IMR-90 (cell line): ENCODE measurements around the gene RANBP3. TPM values are rescaled to one million over a fixed set of nuclear protein-coding genes. Genes with fewer than 3 reads are reported as not detected.

ENCODE experiments used
- ATAC-seq: fragments of 200-7000 bp; cut with Tn5 transposase; 2 replicates; pipeline ENCODE4 v1.9.1; 2020; ENCODE audit warnings: low read depth, mild to moderate bottlenecking, moderate library complexity
- BruUV-seq: library from RNA; stranded (reverse); fragments of 400-500 nt; replicated peaks from 2 replicates; lab custom pipeline; 2021; lab: Mats Ljungman, UMichigan
- CTCF ChIA-PET: fragments of 300-600 bp; formaldehyde crosslinking; extraction: SDS; loops from one replicate; lab custom pipeline; 2021; ENCODE audit warnings: antibody characterized with exemption; lab: Yijun Ruan, JAX
- POLR2A ChIA-PET: fragments of 300-600 bp; sonication (Branson Sonifier 250); formaldehyde crosslinking; loops from one replicate; lab custom pipeline; 2022; ENCODE audit warnings: antibody characterized with exemption; ENCODE audit not compliant: unreplicated experiment; lab: Charles Lee
- DNase-seq: peaks from one replicate; pipeline ENCODE4 v3.0.0; 2013
- H2AFZ ChIP-seq: replicated peaks from 2 replicates; pipeline ENCODE3; 2013; ENCODE audit warnings: low read length, mild to moderate bottlenecking; ENCODE audit not compliant: poor library complexity
- H2AK5ac ChIP-seq: 2 replicates; pipeline ENCODE4 v1.6.1; 2013; ENCODE audit warnings: low read depth, low read length, inconsistent platforms
- H2AK9ac ChIP-seq: replicated peaks from 2 replicates; pipeline ENCODE3; 2013; ENCODE audit warnings: mild to moderate bottlenecking, low read depth, low read length, moderate library complexity; ENCODE audit not compliant: poor library complexity
- H2BK120ac ChIP-seq: 2 replicates; pipeline ENCODE4 v1.6.1; 2013; ENCODE audit warnings: low read depth, low read length, inconsistent platforms
- H2BK15ac ChIP-seq: 3 replicates; pipeline ENCODE4 v1.6.1; 2013; ENCODE audit warnings: low read depth, low read length, inconsistent platforms
- H2BK20ac ChIP-seq: 2 replicates; pipeline ENCODE4 v1.6.1; 2013; ENCODE audit warnings: low read depth, mild to moderate bottlenecking, inconsistent platforms, low read length, moderate library complexity
- H2BK5ac ChIP-seq: 2 replicates; pipeline ENCODE4 v1.6.1; 2013; ENCODE audit warnings: mild to moderate bottlenecking, low read depth, low read length, inconsistent platforms; ENCODE audit not compliant: poor library complexity, severe bottlenecking
- H3K14ac ChIP-seq: replicated peaks from 2 replicates; pipeline ENCODE4 v1.6.1; 2013; ENCODE audit warnings: low read depth, low read length, inconsistent platforms
- H3K18ac ChIP-seq: 2 replicates; pipeline ENCODE4 v1.6.1; 2013; ENCODE audit warnings: low read depth, low read length, control low read depth
- H3K23ac ChIP-seq: 2 replicates; pipeline ENCODE4 v1.6.1; 2013; ENCODE audit warnings: low read depth, low read length, inconsistent platforms
- H3K27ac ChIP-seq: 2 replicates; pipeline ENCODE4 v1.5.1; 2013; ENCODE audit warnings: mild to moderate bottlenecking, control low read depth, low read length; ENCODE audit not compliant: insufficient read depth
- H3K27me3 ChIP-seq: 2 replicates; pipeline ENCODE4 v1.6.1; 2013; ENCODE audit warnings: low read length; ENCODE audit not compliant: control insufficient read depth, insufficient read depth
- H3K36me3 ChIP-seq: 2 replicates; pipeline ENCODE4 v1.6.1; 2013; ENCODE audit warnings: low read length, mixed read lengths; ENCODE audit not compliant: control insufficient read depth, insufficient read depth
- H3K4ac ChIP-seq: 2 replicates; pipeline ENCODE4 v1.6.1; 2013; ENCODE audit warnings: low read depth, low read length, inconsistent platforms
- H3K4me1 ChIP-seq: 2 replicates; pipeline ENCODE4 v1.6.1; 2013; ENCODE audit warnings: low read length, mixed read lengths; ENCODE audit not compliant: control insufficient read depth, insufficient read depth
- H3K4me2 ChIP-seq: 2 replicates; pipeline ENCODE4 v1.6.1; 2013; ENCODE audit warnings: low read depth, mild to moderate bottlenecking, control low read depth, low read length, moderate library complexity
- H3K4me3 ChIP-seq: 2 replicates; pipeline ENCODE4 v1.5.1; 2013; ENCODE audit warnings: low read depth, mild to moderate bottlenecking, control low read depth, low read length, moderate library complexity; ENCODE audit not compliant: insufficient read depth
- H3K56ac ChIP-seq: 2 replicates; pipeline ENCODE4 v1.6.1; 2013; ENCODE audit warnings: low read length, inconsistent platforms; ENCODE audit not compliant: insufficient read depth; ENCODE audit errors: extremely low read depth
- H3K79me1 ChIP-seq, 2 experiments: 2 replicates each; pipeline ENCODE4 v1.6.1; 2013; ENCODE audit warnings: low read length in 2 of 2, inconsistent platforms in 1 of 2, low read depth in 1 of 2
- H3K9ac ChIP-seq: 2 replicates; pipeline ENCODE4 v1.6.1; 2013; ENCODE audit warnings: low read depth, low read length, control low read depth
- H3K9me1 ChIP-seq: 2 replicates; pipeline ENCODE4 v1.6.1; 2013; ENCODE audit warnings: low read length, inconsistent platforms; ENCODE audit not compliant: insufficient read depth
- H3K9me3 ChIP-seq: 2 replicates; pipeline ENCODE4 v1.6.1; 2013; ENCODE audit warnings: low read length; ENCODE audit not compliant: control insufficient read depth, insufficient read depth
- H4K20me1 ChIP-seq: 2 replicates; pipeline ENCODE4 v1.6.1; 2013; ENCODE audit warnings: low read length, inconsistent platforms; ENCODE audit not compliant: insufficient read depth
- H4K5ac ChIP-seq: 2 replicates; pipeline ENCODE4 v1.6.1; 2013; ENCODE audit warnings: mild to moderate bottlenecking, low read depth, low read length, control low read depth
- H4K8ac ChIP-seq, 2 experiments: 2 replicates each; pipeline ENCODE4 v1.6.1; 2013; ENCODE audit warnings: low read depth in 2 of 2, low read length in 2 of 2, control low read depth in 1 of 2, inconsistent platforms in 1 of 2
- H4K91ac ChIP-seq: 2 replicates; pipeline ENCODE4 v1.6.1; 2013; ENCODE audit warnings: low read depth, low read length, inconsistent platforms; ENCODE audit not compliant: insufficient read depth
- BHLHE40 ChIP-seq: fragments of 150-350 bp; IDR thresholded peaks from 2 replicates; pipeline ENCODE4 v1.6.1; 2016; ENCODE audit warnings: mild to moderate bottlenecking, low read depth, low read length
- CHD1 ChIP-seq: IDR thresholded peaks from 2 replicates; pipeline ENCODE4 v1.6.1; 2012; ENCODE audit warnings: low read depth, low read length, improper control_type of control experiment
- NFE2L2 ChIP-seq: fragments of 150-350 bp; IDR thresholded peaks from 2 replicates; pipeline ENCODE4 v1.6.1; 2016; ENCODE audit warnings: low read depth, mild to moderate bottlenecking, low read length
- POLR2A ChIP-seq: IDR thresholded peaks from 2 replicates; pipeline ENCODE4 v1.6.1; 2012; ENCODE audit warnings: mild to moderate bottlenecking, low read depth, low read length
- USF2 ChIP-seq: fragments of 150-350 bp; IDR thresholded peaks from 2 replicates; pipeline ENCODE4 v1.6.1; 2017; ENCODE audit warnings: mild to moderate bottlenecking, antibody characterized with exemption, low read length, low read depth
- WGBS, 2 experiments: methylation state at CpG; one replicate each; pipeline versions ENCODE4 v1.1.5 to v1.1.7; 2013; ENCODE audit warnings: missing lambda C conversion rate in 2 of 2; ENCODE audit not compliant: insufficient read length in 1 of 2; ENCODE audit errors: extremely low coverage in 2 of 2; 5-methylcytosine and 5-hydroxymethylcytosine counted together
- dilution Hi-C: fragments of 300-500 bp; cut with HindIII; formaldehyde crosslinking; loops from one replicate; pipeline ENCODE4 v1.14.3; 2018; ENCODE audit warnings: low sequenced_read_pairs; ENCODE audit not compliant: unreplicated experiment
- in situ Hi-C: fragments of 300-500 bp; cut with MboI; formaldehyde crosslinking; loops from 3 replicates; pipeline ENCODE4 v1.14.3; 2019; ENCODE audit warnings: low sequenced_read_pairs, inconsistent platforms, mixed read lengths
- intact Hi-C: fragments of 100-400 bp; cut with micrococcal nuclease; formaldehyde crosslinking; loops from 2 replicates; pipeline ENCODE4 v1.10.0; 2022
- polyA plus RNA-seq, 3 experiments: library from polyadenylated mRNA; depleted of rRNA; stranded (reverse); fragments of >200 nt; gene quantifications; 2 replicates each; pipeline ENCODE4 v1.2.3, GENCODE V29; 2012; ENCODE audit warnings: low replicate concordance in 1 of 3
- total RNA-seq: library from RNA; depleted of rRNA; stranded (reverse); fragments of >200 nt; gene quantifications from 2 replicates; pipeline ENCODE4 v1.2.3, GENCODE V29; 2012

RANBP3 gene
- total and polyA plus RNA-seq, 2 of the 4 experiments (the other 2 are of a cell fraction), result 42.5 to 111 TPM

DNA sequence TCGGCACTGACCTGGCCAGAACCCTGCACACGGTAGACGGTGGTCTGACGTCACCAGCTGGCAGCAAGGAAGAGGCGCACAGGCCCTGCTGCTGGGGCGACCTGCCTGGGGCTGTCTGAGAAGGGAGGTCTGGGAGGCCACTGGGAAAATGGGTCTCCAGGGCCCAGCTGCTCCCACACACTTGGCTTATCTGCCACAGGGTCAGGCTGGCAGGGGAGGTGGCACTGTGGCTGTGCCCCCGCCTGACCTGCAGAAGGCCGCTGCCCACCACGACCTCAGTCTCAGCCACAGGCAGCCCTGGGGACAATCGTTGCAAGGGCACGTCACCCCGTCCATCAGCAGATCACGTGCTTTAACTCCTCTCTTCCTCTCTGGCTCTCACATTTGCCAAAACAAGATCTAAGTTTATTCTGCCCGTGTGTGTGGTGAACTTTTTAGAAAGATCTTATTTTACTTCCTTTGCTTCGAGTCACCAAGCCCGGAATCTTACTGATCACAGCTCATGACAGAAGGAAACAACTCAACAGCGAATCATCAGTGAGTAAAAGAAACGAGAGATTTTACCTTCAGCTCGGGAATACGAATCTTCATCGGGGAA is 45.2 kb upstream of the RANBP3 start:
- no TSS peak for BruUV-seq
- Histone ChIP-seq H3K4ac (peak overlapping the region; percentile 86), H3K56ac (no peak overlapping the region), H3K27ac (peak overlapping the region; percentile 55), H3K9ac (peak overlapping the region; percentile 1; the same call in 1 of the 2 replicates), H4K8ac (peak overlapping the region; percentile 38 to 74; a peak in 3 of 4 replicates), H3K18ac (peak overlapping the region; percentile 1; the same call in 1 of the 2 replicates), H4K5ac (peak overlapping the region; percentile 3; the same call in 1 of the 2 replicates), H3K14ac (peak overlapping the region; percentile 43), H3K9me1 (peaks cover 4% of the 10 kb centered on the region; the same call in 1 of the 2 replicates), H2AFZ (peak overlapping the region; percentile 91), H2BK120ac (peak overlapping the region; percentile 66), H2BK15ac (peak overlapping the region; percentile 7; the same call in 1 of the 3 replicates), H4K20me1 (no peaks in the 10 kb centered on the region), H3K27me3 (no peaks in the 10 kb centered on the region), H3K23ac (peak overlapping the region; percentile 88), H3K79me1 (no peaks in the 10 kb centered on the region), H3K4me1 (peaks cover 9% of the 10 kb centered on the region), H2AK5ac (peak overlapping the region; percentile 47; the same call in 1 of the 2 replicates), H2BK20ac (peak overlapping the region; percentile 52; the same call in 1 of the 2 replicates), H4K91ac (peak overlapping the region; percentile 13), H3K36me3 (no peaks in the 10 kb centered on the region), H2BK5ac (peak overlapping the region; percentile 59), H3K9me3 (no peaks in the 10 kb centered on the region), H2AK9ac (peak overlapping the region; percentile 31), H3K4me3 (no peak overlapping the region), H3K4me2 (peak overlapping the region; percentile 7)
- intact Hi-C loops, result loop anchor here (2.0 to 5.0 kb wide), 3 partner anchors 34 to 221 kb away; no protein-coding TSS in a partner anchor
- in situ Hi-C loops, result loop anchor here (10.0 kb wide), 1 partner anchor 218 kb away; the partner anchor contains the start of gene NRTN
- DNase-seq (peak; percentile 71), ATAC-seq (peak; percentile 64)
- CTCF ChIA-PET, result interaction anchor here (0.7 to 2.2 kb wide), 5 partner anchors 11 to 219 kb away, joined by 4 to 10 read pairs (median 4); no protein-coding TSS in a partner anchor
- 40% methylated on average over 1 of the region's 21 CpGs; no CpG with 5 or more reads in 1 of the 2 experiments for WGBS, 2 experiments
- TF ChIP-seq USF2 (peak; percentile 63), POLR2A (no peak), NFE2L2 (no peak), CHD1 (no peak), BHLHE40 (peak; percentile 57)
- POLR2A ChIA-PET, result no interaction called here
- dilution Hi-C loops, result no loop called here
